H9 (cell line): Measurements from ENCODE around the gene CMTM8. TPM values are rescaled to one million over a fixed set of nuclear protein-coding genes. Genes with fewer than 3 reads are reported as not detected.
A peak's percentile ranks its signal among the peaks of the same experiment; 100 is the strongest.

Source experiments
- DNase-seq: peaks from one replicate; pipeline ENCODE4 v3.0.0-alpha.2; 2017
- H2AFZ ChIP-seq: one replicate; pipeline ENCODE4 v1.6.1; 2013; ENCODE audit warnings: mild to moderate bottlenecking, low read length, control low read depth, moderate library complexity
- H2AK5ac ChIP-seq: 2 replicates; pipeline ENCODE4 v1.6.1; 2013; ENCODE audit warnings: low read length, control low read depth, mixed read lengths; ENCODE audit not compliant: insufficient read length
- H2BK120ac ChIP-seq: one replicate; pipeline ENCODE4 v1.6.1; 2013; ENCODE audit warnings: low read depth, mild to moderate bottlenecking, low read length, control low read depth, inconsistent platforms; ENCODE audit not compliant: poor library complexity, severe bottlenecking
- H2BK12ac ChIP-seq: 2 replicates; pipeline ENCODE4 v1.6.1; 2013; ENCODE audit warnings: low read length, control low read depth, mixed read lengths, low read depth; ENCODE audit not compliant: insufficient read length
- H2BK15ac ChIP-seq: 2 replicates; pipeline ENCODE4 v1.6.1; 2013; ENCODE audit warnings: low read depth, low read length, control low read depth
- H2BK20ac ChIP-seq: one replicate; pipeline ENCODE4 v1.6.1; 2013; ENCODE audit warnings: low read depth, mild to moderate bottlenecking, low read length, control low read depth, inconsistent platforms; ENCODE audit not compliant: poor library complexity, severe bottlenecking
- H2BK5ac ChIP-seq: 2 replicates; pipeline ENCODE4 v1.6.1; 2013; ENCODE audit warnings: low read length, control low read depth, mixed read lengths; ENCODE audit not compliant: insufficient read length
- H3K14ac ChIP-seq: 2 replicates; pipeline ENCODE4 v1.6.1; 2013; ENCODE audit warnings: low read length, control low read depth; ENCODE audit not compliant: insufficient read depth
- H3K18ac ChIP-seq: 2 replicates; pipeline ENCODE4 v1.6.1; 2013; ENCODE audit warnings: low read depth, mild to moderate bottlenecking, mixed read lengths, low read length, control low read depth; ENCODE audit not compliant: insufficient read length
- H3K23ac ChIP-seq: 2 replicates; pipeline ENCODE4 v1.6.1; 2013; ENCODE audit warnings: low read length, control low read depth, mixed read lengths, low read depth; ENCODE audit not compliant: insufficient read length
- H3K23me2 ChIP-seq: 2 replicates; pipeline ENCODE4 v1.6.1; 2013; ENCODE audit warnings: low read depth, mild to moderate bottlenecking, mixed read lengths, low read length, control low read depth; ENCODE audit not compliant: insufficient read length, poor library complexity, severe bottlenecking
- H3K27ac ChIP-seq: 2 replicates; pipeline ENCODE4 v1.5.1; 2013; ENCODE audit warnings: low read length, control low read depth, mixed read lengths, low read depth; ENCODE audit not compliant: insufficient read length
- H3K27me3 ChIP-seq: 2 replicates; pipeline ENCODE4 v1.6.1; 2013; ENCODE audit warnings: low read length, control low read depth, inconsistent platforms; ENCODE audit not compliant: insufficient read depth
- H3K4ac ChIP-seq: 2 replicates; pipeline ENCODE4 v1.6.1; 2013; ENCODE audit warnings: low read depth, mild to moderate bottlenecking, control low read depth, inconsistent platforms, low read length, moderate library complexity
- H3K4me1 ChIP-seq: 2 replicates; pipeline ENCODE4 v1.6.1; 2013; ENCODE audit warnings: low read length, control low read depth, inconsistent platforms; ENCODE audit not compliant: insufficient read depth
- H3K4me2 ChIP-seq: 2 replicates; pipeline ENCODE4 v1.6.1; 2013; ENCODE audit warnings: low read length, control low read depth, mixed read lengths; ENCODE audit not compliant: insufficient read length, insufficient read depth
- H3K56ac ChIP-seq: 2 replicates; pipeline ENCODE4 v1.6.1; 2013; ENCODE audit warnings: low read depth, mild to moderate bottlenecking, mixed read lengths, low read length, control low read depth; ENCODE audit not compliant: insufficient read length
- H3K79me1 ChIP-seq: 2 replicates; pipeline ENCODE4 v1.6.1; 2013; ENCODE audit warnings: low read depth, mild to moderate bottlenecking, moderate library complexity, low read length, control low read depth, inconsistent platforms; ENCODE audit not compliant: insufficient read depth, poor library complexity, severe bottlenecking
- H3K79me2 ChIP-seq: 2 replicates; pipeline ENCODE4 v1.6.1; 2013; ENCODE audit warnings: low read length, control low read depth, inconsistent platforms; ENCODE audit not compliant: insufficient read depth
- H3K9ac ChIP-seq: 2 replicates; pipeline ENCODE4 v1.6.1; 2013; ENCODE audit warnings: low read length, control low read depth, mixed read lengths; ENCODE audit not compliant: insufficient read length; ENCODE audit errors: extremely low read depth
- H3K9me3 ChIP-seq: one replicate; pipeline ENCODE4 v1.6.1; 2013; ENCODE audit warnings: low read depth, low read length, inconsistent platforms; ENCODE audit not compliant: control insufficient read depth
- H3T11ph ChIP-seq: one replicate; pipeline ENCODE4 v1.6.1; 2013; ENCODE audit warnings: mild to moderate bottlenecking, low read length, control low read depth, inconsistent platforms
- H4K20me1 ChIP-seq: one replicate; pipeline ENCODE4 v1.6.1; 2013; ENCODE audit not compliant: control insufficient read depth, insufficient read length, insufficient read depth
- H4K5ac ChIP-seq: 2 replicates; pipeline ENCODE4 v1.6.1; 2013; ENCODE audit warnings: low read depth, mild to moderate bottlenecking, mixed read lengths, low read length, control low read depth; ENCODE audit not compliant: insufficient read length
- H4K8ac ChIP-seq: replicated peaks from 2 replicates; pipeline ENCODE4 v1.6.1; 2013; ENCODE audit warnings: low read length, control low read depth, mixed read lengths, low read depth; ENCODE audit not compliant: insufficient read length
- H4K91ac ChIP-seq: 2 replicates; pipeline ENCODE4 v1.6.1; 2013; ENCODE audit warnings: low read depth, mild to moderate bottlenecking, moderate library complexity, mixed read lengths, low read length, control low read depth; ENCODE audit not compliant: insufficient read length
- H3K27ac Mint-ChIP-seq, 3 experiments: 2 replicates in 2 of 3; 3 replicates in 1 of 3; pipeline ENCODE4 v1.8.0; 2020 to 2021; ENCODE audit warnings: mixed read lengths in 3 of 3, mild to moderate bottlenecking in 1 of 3, moderate library complexity in 1 of 3
- H3K27me3 Mint-ChIP-seq: 2 replicates; pipeline ENCODE4 v1.8.0; 2021; ENCODE audit warnings: low read depth, mild to moderate bottlenecking, moderate library complexity, mixed read lengths
- H3K36me3 Mint-ChIP-seq, 3 experiments: 2 replicates in 2 of 3; 3 replicates in 1 of 3; pipeline ENCODE4 v1.8.0; 2020 to 2021; ENCODE audit warnings: low read depth in 3 of 3, mixed read lengths in 3 of 3; ENCODE audit not compliant: insufficient read depth in 1 of 3
- H3K4me1 Mint-ChIP-seq, 2 experiments: 2 replicates each; pipeline ENCODE4 v1.8.0; 2020; ENCODE audit warnings: mixed read lengths in 2 of 2
- H3K4me3 Mint-ChIP-seq, 2 experiments: 2 replicates in 1 of 2; 3 replicates in 1 of 2; pipeline ENCODE4 v1.8.0; 2020 to 2021; ENCODE audit warnings: mild to moderate bottlenecking in 2 of 2, mixed read lengths in 2 of 2, moderate library complexity in 1 of 2
- H3K9me3 Mint-ChIP-seq, 2 experiments: 2 replicates in 1 of 2; 3 replicates in 1 of 2; pipeline ENCODE4 v1.8.0; 2020; ENCODE audit warnings: mild to moderate bottlenecking in 2 of 2, mixed read lengths in 2 of 2, moderate library complexity in 1 of 2
- WGBS: extraction: QIAGEN DNeasy Blood & Tissue Kit; methylation state at CpG from one replicate; pipeline ENCODE4 v1.1.7; 2013; ENCODE audit warnings: missing lambda C conversion rate, low lambda C conversion rate, mixed read lengths; ENCODE audit not compliant: insufficient read length; ENCODE audit errors: extremely low coverage; 5-methylcytosine and 5-hydroxymethylcytosine counted together
- total RNA-seq: library from RNA; stranded (reverse); gene quantifications from 2 replicates; pipeline ENCODE4 v1.2.1, GENCODE V29; 2021
- TF ChIP-seq, protein P1 (sequence below): fragments of 200-600 bp; sonication (generic); conservative IDR thresholded peaks from 3 replicates; pipeline ENCODE4 v1.8.0; 2021; ENCODE audit warnings: antibody characterized with exemption, mild to moderate bottlenecking

CMTM8 gene
- total RNA-seq, 1 experiment from 2014 or later, result 4.0 TPM

- peaks cover 42% of the 10 kb centered on the region for H3K27me3 Mint-ChIP-seq
- no peak overlapping the region for H3K23ac ChIP-seq
- H3K36me3 Mint-ChIP-seq, result peaks cover 0 to 19% (median 10%) of the 10 kb centered on the region in 3 experiments; a peak in 6 of 7 replicates
- peaks cover 22 to 26% of the 10 kb centered on the region in 2 experiments for H3K4me1 Mint-ChIP-seq
- H3K9me3 ChIP-seq, result no peaks in the 10 kb centered on the region
- no peaks in the 10 kb centered on the region for H4K20me1 ChIP-seq
- WGBS, result no CpG with 5 or more reads among the region's 6 CpGs
- H3K27me3 ChIP-seq, result peaks cover 4% of the 10 kb centered on the region; the same call in 1 of the 2 replicates
- peak overlapping the region in 1 of 2 experiments; percentile 88; a peak in 2 of 5 replicates for H3K4me3 Mint-ChIP-seq
- no peak overlapping the region for H3T11ph ChIP-seq
- no peak overlapping the region for H2BK12ac ChIP-seq
- no peaks in the 10 kb centered on the region for H3K79me1 ChIP-seq
- H2AFZ ChIP-seq, result no peak overlapping the region
- no peak overlapping the region for H4K91ac ChIP-seq
- H2AK5ac ChIP-seq, result no peak overlapping the region
- peaks cover 13% of the 10 kb centered on the region for H3K23me2 ChIP-seq
- no peak overlapping the region for H3K9ac ChIP-seq
- peaks cover 3% of the 10 kb centered on the region; the same call in 1 of the 2 replicates for H3K79me2 ChIP-seq
- H4K5ac ChIP-seq, result no peak overlapping the region
- H3K18ac ChIP-seq, result no peak overlapping the region
- H2BK20ac ChIP-seq, result no peak overlapping the region
- H3K27ac ChIP-seq, result no peak overlapping the region
- H3K4me1 ChIP-seq, result peaks cover 4% of the 10 kb centered on the region; the same call in 1 of the 2 replicates
- no peak overlapping the region for H3K14ac ChIP-seq
- no peak overlapping the region for H3K4ac ChIP-seq
- H3K9me3 Mint-ChIP-seq, result peaks cover 13 to 15% of the 10 kb centered on the region in 2 experiments
- no peak overlapping the region for H2BK5ac ChIP-seq
- H2BK15ac ChIP-seq, result no peak overlapping the region
- TF ChIP-seq, protein P1, sequence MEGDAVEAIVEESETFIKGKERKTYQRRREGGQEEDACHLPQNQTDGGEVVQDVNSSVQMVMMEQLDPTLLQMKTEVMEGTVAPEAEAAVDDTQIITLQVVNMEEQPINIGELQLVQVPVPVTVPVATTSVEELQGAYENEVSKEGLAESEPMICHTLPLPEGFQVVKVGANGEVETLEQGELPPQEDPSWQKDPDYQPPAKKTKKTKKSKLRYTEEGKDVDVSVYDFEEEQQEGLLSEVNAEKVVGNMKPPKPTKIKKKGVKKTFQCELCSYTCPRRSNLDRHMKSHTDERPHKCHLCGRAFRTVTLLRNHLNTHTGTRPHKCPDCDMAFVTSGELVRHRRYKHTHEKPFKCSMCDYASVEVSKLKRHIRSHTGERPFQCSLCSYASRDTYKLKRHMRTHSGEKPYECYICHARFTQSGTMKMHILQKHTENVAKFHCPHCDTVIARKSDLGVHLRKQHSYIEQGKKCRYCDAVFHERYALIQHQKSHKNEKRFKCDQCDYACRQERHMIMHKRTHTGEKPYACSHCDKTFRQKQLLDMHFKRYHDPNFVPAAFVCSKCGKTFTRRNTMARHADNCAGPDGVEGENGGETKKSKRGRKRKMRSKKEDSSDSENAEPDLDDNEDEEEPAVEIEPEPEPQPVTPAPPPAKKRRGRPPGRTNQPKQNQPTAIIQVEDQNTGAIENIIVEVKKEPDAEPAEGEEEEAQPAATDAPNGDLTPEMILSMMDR, result peak; percentile 62
- no peak overlapping the region for H2BK120ac ChIP-seq
- no peak overlapping the region for H4K8ac ChIP-seq
- no peak overlapping the region for H3K56ac ChIP-seq
- no peak overlapping the region for H3K4me2 ChIP-seq
- peak; percentile 63 for DNase-seq
- no peak overlapping the region for H3K27ac Mint-ChIP-seq
These were observed 1.7 kb downstream of the CMTM8 start for GRCh38 chr3:32240159-32240545.
